ENCODE data around the gene CD200.

Gene CD200, protein sequence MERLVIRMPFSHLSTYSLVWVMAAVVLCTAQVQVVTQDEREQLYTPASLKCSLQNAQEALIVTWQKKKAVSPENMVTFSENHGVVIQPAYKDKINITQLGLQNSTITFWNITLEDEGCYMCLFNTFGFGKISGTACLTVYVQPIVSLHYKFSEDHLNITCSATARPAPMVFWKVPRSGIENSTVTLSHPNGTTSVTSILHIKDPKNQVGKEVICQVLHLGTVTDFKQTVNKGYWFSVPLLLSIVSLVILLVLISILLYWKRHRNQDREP

DNA sequence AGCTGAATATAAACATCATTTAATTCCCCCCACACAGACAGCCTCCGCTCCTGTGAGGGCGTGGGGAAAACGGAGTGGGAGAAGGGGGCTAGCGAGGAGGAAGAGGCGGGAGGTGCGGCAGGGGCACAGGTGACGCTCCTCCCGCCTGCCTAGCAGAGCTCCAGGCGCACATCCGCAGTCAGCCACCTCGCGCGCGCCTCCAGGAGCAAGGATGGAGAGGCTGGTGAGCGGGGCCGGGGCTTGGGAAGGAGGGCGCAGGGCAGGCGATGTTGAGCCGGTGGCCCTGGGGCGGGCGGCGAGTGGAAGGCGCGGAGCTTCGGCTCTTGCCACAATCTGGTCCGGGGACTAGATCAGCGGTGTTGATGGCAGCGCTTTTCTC is at the start of gene CD200:
TSS of gene CD200 (plus strand) at position 155 of the 379 bp plus-strand sequence. CDS start at position 212, 57 bp downstream.
- peak; percentile 24 to 41 for DNase-seq

DNA sequence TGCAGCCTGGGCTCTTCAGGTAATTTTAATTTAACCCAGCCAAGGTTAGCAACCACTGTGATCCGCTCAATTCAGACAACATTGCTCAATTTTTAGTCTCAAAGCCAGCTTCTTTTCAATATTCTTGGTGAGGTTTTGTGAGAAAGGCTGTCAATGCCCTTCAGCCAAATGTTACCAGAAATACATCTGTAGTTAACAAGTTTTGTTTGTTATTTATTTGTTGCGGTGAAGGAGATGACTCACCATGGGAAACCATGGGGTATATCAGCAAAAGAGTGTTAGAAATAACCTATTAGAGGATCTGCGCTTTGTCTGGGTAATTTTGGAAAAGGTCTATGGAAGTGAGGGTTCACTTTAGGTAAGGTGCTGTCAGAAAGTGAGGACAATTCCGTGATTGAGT is 43.9 kb upstream of the CD200 start:
- no peak for DNase-seq

DNA sequence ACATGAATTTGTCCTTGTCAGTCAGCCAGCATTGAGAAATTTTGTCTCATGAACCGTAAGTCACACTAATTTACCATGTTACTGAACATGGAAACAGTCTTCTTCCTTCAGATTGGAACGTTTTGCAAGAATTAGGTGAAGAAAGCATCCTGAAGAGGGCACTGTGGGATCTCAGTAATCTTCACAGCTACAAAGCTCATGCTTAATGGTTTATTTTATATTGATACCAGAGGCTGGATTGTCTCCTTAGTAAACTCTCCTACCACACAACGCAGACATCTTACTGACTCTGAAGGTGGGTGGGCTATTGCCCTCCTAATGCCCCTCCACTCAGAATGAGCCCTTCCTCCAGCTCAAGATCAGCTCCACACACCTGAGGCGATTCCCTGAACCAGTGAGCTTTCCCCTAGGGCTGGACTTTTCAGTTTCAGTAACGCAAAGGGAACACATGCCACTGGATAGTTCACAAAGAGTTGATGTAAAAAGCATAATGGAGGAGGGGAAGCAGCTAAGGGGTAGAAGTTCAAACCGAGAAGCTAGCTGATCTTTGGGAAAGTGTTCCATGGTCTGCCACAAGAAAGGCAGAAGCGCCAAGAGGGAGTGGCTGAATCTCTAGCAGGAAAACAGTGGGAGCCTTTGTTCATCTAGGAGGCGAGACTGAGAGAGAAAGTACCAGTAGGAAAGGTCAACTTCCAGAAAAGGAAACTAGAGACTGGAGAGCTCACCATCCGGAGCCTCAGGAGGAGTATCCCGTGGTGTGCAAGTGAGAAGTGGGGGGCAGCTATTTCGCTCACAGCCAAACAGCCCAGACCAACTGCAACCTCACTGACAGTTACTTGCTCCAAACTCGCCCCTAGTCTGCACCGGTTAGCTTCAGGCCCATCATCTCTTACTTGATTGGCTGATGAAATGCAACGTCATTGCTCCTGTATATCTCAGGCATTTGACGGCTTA is 39.3 kb upstream of the CD200 start, which contains the start of gene SLC9C1:
TSS of gene SLC9C1 (minus strand) at position 849 of the 954 bp plus-strand sequence. CDS start 7,425 bp downstream, outside the sequence.
- peak; percentile 34 to 66 for DNase-seq

DNA sequence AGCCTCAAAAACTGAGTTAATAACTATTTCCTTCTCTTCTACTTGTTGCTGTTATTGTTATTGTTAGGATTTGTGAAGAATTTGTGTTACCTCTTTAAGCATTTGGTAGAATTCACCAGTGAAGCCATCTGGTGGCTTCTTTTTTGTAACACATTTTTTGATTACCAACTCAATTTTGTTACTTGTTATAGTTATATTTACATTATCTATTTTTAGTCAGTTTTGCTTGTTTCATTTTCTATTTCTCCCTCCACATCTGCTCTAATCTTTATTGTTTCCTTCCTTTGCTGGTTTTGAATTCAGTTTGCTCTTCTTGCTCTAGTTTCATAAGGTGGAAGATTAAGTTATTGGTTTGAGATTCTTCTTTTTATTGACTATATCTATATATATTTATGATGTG is 35.2 kb upstream of the CD200 start:
- peak in 1 of 2 donors; percentile 25 for DNase-seq

DNA sequence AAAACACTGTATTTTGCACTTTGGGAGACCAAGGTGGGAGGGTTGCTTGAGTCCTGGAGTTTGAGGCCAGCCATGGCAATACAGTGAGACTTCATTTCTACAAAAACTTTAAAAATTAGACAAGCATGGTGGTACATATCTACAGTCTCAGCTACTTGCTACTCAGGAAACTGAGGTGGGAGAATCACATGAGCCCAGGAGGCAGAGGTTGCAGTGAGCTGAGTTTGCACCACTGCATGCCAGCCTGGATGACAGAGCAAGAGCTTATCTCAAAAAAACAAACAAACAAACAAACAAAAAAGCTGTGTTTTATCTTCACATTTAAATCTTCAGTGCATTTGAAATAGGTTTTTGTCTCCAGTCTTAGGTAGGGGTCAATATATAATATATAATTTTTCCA is 34.2 kb upstream of the CD200 start:
- DNase-seq, result no peak

DNA sequence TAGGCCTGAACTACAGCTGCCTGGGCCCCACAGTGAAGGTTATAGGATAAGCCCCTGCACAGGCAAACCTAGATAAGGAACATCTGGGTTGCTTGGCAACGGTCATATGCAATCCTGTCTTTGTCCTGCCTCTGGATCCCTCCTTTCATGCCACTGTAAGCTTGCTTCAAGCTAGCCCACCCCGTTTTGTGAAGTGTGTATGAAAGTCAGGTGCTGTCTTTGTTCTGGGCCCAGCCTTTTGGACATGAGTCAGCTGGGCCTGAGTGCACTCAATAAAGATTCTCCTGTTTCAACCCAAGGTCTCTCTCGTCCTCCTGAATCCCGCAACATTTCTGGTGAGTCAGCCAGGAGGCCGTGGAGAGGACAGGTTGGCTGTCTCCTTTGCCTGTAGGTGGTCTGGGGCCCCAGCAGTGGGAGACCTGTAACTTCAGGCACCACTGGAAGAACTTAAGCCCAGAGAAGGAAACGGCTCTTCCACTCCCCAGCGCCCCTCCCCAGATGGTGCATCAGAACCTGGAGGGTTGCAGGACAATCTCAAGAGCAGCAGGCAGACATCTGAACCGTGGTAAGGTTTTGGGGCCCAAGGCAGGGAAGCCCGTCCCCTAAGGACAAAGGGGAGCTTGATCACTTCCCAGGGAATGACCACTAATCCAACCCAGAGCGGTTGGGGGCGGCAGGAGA is 30.7 kb upstream of the CD200 start:
- DNase-seq, result no peak

DNA sequence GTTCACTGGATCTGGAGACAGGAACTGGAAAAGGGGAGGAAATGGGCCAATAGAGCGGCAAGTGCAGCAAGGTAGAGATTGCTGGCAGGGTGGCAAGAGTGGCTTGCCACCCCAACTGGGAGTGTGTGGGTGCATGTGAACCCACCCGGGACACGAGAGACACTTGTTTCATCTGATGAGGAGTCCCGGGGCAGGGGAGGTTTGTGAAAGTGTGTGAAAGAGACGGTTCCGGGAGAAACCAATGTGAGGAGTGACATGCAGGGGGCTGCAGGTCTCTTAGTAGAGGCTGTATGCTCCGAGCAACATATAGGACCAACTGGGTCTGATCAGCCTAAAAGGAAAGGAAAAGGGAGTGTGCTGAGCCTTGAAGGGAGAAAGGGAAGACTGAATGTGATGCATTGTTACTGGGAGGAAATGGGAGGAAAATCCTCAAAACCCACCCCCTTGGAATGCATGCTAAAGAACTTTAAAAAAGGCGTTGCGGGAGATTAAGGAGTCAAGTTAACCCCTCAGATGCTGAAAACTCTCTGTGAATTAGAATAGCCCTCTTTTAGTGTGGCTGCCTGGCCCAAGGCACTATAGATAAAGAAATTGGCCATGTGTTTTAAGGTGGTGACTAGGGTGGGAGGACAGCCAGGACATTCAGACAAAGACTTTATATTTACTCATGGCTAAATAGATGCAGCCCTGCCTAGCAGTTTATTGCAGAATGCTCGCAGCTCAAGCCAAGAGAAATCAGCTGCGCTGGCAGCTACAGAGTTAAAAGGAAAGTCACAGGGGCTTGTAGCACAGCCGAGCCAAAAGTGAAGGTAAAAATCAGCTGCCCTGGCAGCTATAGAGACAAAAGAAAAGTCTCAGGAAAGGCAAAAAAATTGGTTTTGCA is 29.8 kb upstream of the CD200 start:
- peak in 1 of 2 donors; percentile 11 for DNase-seq

DNA sequence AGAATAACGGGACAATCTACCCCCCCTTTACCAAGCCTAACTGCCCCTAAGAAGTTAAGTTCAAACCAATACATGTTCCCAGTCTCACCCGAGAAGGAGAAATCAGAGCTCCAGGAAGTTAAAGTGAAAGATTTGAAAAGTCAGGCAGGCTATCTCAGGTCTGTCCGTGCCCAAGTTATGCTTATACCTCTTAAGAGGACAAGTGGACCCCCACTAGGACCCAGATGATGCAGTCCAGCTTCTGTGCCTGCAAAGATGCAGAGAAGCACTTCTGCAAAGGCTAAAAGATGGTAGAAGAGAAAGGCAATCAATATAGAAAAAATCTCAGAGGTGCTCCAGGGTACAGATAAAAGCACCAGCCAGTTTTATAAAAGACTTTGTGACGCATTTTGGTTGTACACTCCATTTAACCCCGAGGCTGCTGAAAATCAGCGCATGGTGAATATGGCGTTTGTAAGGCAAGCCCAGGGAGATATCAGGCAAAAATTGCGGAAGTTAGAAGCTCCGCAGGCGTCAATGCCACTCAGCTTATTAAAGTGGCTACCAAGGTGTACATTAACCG is 29.1 kb upstream of the CD200 start:
- DNase-seq, result peak; percentile 11 to 17

DNA sequence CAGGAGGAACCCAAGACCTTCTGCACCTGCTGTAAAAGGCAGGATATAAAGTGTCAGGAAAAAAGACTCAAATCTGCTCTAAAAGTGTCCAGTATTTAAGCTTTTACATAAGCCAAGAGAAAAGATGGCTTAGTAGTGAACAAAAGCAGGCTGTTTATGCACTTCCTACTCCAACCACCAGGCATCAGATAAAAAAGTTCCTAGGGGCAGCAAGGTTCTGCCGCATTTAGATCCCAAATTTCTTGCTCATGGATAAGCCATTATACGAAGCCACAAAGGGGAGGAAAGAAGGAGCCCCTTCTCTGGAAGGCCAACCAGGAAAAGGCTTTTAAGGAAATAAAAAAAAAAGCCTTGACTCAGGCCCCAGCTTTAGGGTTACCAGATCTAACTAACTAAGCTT is 28.3 kb upstream of the CD200 start:
- DNase-seq, result no peak

DNA sequence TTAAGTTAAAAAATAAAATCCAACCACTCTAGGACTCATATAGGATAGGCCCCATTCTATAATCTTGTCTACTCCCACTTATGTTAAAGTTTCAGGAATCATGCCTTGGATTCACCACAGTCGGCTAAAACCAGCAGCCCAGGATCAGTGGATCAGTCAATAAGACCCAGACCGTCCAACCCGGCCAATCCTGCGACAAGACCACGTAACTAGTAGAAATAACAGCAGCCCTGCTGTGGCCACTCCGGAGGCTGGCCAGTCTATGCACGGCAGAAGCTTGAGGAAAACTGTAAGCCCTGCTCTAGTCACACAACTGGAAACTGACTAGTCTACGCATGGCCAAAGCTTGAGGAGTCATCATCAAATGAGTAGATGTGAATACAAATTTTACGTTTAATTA is 26.1 kb upstream of the CD200 start:
- no peak for DNase-seq

DNA sequence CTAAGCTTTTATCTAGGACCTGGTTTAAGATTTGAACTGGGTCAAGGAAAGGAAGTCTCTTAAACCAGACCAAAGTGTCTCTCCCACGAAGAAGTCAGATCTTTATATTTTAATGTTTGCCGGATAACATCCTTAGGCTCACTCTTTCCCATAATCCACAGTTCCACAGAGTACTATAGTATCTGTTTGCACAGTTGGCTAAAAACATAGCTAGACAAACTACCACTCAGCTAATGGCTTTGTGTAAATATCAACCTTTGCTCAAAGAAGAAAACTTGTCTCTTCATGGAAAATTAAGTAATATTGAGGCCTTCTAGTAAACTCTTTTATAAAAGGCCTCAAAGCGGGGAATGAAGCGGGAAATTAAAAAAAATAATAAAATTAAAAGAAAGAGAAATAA is 25.4 kb upstream of the CD200 start:
- no peak for DNase-seq

DNA sequence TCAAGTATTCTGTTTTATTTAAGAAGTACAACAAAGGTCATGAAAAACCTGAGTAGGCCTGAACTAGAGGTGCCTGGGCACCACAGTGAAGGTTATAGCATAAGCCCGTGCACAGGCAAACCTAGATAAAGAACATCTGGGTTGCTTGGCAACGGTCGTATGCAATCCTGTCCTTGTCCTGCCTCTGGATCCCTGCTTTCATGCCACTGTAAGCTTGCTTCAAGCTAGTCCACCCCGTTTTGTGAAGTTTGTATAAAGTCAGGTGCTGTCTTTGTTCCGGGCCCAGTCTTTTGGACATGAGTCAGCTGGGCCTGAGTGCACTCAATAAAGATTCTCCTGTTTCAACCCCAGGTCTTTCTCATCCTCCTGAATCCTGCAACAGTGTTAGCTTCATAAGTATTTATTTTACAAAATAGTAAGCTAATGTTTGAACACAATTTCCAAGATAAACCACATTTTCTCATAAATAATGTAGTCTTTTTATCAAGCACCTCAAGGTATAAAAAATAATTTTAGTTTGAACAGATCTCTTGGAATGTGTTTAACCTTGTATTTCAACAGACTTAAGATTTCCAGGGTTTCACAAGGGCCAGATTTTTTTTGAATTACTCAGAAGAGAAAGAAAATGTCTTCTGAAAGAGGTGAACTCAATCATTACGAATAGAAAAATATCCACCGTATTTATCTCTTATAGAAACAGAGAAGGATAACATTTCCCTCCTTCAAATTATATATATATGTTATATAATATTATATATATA is 24.6 kb upstream of the CD200 start:
- no peak for DNase-seq

DNA sequence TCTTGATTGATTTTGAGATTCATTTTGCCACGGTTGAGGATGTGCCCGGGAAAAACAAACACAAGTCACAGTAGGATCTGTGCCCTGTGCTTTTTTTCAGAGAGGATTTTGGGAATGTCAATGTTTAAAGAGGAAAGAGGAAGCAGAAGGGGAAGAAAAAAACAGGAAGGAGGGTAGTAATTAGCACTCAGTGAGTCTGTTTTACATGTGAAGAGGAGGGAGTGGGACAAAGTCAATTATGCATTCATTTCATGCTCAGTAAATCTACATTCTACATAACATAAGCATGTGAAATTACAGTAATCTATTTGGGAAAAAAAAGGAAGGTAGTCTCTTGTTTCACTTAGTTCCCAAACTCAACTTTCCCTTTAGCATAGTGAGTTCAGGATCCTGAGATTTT is 18.3 kb upstream of the CD200 start:
- no peak for DNase-seq

DNA sequence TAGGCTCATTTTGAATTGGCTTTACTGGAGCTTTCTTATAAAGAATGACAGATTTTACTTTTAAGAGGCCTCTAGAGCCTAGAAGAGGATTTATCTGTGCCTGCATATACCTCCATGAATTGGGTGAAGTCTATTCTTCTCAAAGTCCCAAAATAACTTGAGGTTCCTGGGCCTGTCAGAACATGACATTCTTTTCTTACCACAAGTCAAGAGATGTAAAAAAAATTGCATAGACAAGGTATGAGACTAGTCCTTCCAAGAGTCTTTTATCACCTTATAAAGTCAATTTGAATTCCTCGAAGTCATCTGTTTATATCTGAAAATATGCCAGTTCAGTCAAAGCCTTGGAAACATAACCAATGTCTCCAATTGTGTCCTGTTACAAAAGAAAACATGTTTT is 17.2 kb upstream of the CD200 start:
- no peak for DNase-seq

DNA sequence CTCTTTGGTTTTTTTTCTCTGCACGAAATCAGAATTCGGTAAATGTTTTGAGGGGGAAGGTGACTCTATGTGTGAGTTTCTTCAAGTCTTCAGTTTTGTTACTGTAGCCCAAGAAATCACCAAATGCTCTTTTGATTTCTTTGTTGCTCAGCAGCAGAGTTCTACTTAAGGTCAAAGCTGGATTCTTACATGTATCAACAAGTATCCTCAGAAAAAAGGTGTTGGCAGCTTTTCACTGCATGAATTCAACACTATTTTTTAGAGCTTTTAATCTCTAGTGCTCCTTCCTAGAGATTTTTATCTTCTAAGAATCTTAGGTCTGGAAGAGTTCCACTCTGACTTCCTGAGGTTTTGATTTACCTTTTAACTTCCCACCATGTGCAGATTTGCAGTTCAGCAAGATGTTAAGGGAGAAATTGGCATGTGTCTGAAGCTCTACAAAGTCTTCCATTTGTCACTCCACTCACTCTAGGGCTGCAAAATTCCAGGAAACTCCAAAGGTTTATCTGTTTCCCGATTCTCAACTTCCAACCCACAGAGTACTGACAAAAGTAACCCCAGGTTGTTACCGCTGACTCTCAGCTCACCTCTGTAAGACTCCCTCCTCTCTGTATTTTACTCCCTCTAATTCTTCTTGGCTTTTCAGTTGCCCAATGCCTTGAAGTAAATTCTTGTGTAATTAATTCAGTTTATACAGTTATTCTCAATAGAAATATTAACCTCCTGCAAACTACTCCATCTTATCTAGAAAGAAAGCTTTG is 13.3 kb upstream of the CD200 start:
- DNase-seq, result no peak

DNA sequence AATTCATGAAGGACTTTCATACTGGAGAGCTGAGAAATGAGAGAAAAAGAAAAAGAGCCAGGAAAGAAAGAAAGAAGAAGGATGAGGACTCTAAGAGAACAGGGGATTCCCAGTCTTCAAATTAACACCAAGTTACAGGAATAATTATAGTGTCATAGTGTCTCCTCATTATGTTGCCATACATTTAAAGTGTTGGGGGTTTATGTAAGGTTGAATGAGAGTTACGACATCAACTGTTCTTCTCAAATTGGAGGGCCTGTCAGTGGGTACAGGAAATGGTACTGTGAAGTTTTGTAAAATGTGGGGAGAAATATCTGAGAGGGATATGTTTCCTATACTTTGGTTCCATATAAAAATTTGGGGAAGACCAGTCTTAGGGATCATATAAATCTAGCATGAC is 12.3 kb upstream of the CD200 start:
- no peak for DNase-seq

DNA sequence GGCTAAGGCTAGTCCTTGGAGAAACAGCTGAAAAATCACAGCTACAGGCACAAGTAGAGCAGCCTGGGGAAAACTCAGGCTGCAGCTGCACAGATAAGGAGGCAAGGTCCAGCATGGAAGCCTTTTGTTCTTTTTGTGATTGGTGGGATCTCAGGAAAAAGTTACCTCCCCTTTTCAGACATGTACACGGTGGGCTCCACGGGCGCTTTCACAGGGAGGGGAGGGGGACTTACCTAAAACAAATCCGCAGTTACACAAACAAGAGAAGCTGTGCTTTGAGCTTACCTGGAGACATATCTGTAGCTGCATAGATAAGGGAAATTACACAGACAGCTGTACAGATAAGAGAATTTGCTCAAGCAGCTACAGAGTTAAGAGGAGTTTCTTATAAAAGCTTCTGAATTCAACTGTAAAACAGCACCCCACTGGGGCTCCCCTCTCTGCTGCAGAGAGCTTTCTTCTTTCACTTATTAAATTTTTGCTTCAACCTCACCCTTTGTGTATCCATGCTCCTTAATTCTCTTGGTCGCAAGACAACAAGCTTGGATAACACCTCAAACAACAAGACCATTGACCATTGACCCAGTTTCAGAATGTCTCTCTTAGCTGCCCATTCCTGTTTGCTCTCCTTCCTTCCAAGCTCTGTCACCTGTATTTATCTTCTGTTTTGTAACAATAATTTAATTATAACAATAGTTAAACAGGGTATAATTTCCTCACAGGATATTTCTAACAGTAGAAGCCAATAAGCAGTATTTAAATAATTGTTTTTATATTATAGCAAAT is 10.9 kb upstream of the CD200 start:
- no peak for DNase-seq

DNA sequence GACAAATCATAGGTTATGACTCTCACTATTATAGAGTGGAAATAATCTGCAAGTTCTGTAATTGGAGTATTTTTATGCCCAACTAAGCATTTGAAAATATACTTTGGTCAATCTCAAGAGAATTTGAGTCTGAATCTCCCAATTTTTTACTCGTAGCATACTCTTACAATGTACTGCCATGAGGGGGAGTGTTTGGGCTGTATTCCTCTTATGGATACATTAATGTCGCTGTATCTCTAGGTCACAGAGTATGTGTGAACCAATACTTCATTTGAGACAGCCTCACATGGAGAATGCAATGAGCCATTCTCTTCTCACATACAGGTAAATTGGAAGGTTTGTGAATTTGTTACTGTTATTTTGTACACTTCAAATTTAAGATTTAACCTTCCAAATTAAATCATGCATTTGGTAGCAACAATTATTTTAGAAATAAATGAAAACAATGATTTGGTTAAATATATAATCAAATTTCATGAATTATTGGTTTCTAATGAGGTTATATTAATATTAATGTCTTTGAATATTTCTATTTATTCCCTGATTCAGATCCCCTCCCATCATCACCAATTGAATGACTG is 5.5 kb upstream of the CD200 start:
- DNase-seq, result peak; percentile 57 to 77

DNA sequence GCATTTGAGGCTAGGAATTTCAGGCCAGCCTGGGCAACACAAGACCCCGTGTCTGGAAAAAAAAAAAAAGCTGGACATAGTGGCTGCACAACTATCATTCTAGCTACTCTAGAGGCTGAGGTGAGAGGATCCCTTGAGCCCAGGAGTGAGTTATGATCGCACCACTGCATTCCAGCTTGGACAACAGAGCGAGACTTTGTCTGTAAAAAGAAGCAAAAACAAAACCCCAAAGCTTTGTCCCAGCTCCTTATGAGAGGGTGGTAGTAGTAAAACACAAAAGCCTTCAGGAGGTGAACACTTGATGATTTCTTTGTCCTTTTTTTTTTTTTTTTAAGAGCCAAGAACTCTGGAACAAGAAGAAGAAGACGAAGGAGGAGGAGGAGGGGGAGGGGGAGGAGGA is 1.1 kb upstream of the CD200 start:
- no peak for DNase-seq

Data from CD4-positive, alpha-beta T cell treated with Interferon alpha-2 for 1 hour (primary cell).